Activated CD4-positive, alpha-beta T cell treated with anti-CD3 and anti-CD28 coated beads, Interleukin-2, amount 50 U/mL, for 4 hours (primary cell): ENCODE data around the gene LIN7B.
A peak's percentile ranks its signal among the peaks of the same experiment; 100 is the strongest.

ENCODE experiments used
- DNase-seq, 2 experiments: peaks; one replicate each; pipeline ENCODE4 v3.0.0-alpha.2; 2020

The LIN7B gene

DNA sequence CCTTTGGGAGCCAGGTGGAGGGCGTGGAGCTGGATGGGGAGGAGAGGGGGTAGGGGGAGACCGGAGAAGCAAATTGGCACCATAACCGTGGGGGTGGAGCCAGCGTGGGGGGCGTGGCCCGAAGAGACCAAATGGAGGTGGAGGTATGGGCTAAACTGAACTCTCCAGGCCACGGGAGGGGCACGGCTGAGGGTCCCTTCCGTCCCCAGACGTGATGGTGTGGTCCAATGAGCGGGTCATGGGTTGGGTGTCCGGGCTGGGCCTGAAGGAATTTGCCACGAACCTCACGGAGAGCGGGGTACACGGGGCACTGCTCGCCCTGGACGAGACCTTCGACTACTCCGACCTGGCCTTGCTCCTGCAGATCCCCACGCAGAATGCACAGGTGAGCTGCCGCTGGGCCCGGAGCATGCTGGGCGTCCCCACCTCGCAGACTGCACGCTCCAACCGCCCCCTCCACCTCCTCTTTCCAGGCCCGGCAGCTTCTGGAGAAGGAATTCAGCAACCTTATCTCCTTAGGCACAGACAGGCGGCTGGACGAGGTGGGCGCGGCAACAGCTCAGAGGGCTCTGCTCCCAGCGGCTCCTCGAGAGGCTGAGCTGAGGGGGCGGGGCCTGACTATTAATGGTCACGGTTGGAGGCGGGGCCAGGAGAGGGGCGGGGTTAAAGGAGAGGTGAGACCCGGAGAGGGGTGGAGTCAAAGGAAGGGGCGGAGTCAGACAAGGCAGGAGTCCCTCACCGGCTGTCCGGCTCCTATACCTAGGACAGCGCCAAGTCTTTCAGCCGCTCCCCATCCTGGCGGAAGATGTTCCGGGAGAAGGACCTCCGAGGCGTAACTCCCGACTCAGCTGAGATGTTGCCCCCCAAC, 34.8 kb downstream of the LIN7B start:
- DNase-seq = peak; percentile 74

GRCh38 chr19:49149652-49150105, 35.5 kb downstream of the LIN7B start:
- DNase-seq = no peak

- DNase-seq = peak; percentile 15 to 23
Measured at GRCh38 chr19:49150106-49150943, 36.2 kb downstream of the LIN7B start.

GRCh38 chr19:49150944-49151243, 36.7 kb downstream of the LIN7B start:
- no peak for DNase-seq

DNA sequence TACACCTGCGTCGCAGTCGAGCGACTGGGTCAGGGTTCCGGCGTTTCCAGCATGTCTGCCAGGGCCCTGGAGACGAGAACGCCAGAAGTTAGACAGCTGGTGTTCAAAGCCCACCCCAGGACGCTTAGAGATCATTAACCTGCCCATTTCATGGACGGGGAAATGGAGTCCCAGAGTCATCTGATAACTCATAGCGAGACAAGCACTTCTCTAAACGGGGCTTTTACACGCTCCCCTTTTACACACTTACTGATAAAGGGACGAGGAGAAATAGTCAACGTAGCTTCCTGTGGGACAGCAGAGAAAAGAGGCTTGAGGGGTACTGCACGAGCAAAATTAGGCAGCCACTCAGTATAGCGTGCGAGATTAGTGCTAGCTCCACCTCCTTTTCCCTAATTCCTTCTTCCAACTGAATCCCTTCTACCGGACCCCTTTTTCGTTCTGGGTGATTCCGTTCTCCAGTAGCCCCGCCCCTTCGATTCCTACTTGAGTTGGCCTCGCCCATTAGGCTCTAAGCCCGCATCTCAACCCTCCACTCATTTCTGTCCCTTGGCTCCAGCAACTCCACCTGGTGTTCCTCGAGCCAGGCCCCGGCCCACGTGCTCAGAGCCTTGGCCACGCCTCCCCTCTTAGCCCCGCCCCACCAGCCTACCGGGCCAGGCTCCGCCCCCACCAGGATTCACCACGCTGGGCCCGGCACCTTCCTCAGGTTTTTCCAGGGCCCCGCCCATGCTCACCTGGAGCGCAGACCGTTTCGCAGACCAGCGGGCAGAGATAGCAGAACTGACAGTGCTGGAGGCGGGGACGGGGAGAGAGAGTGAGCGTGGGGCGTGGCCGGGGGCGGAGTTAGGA, 37.3 kb downstream of the LIN7B start:
- DNase-seq = no peak

- DNase-seq = no peak
Measured at GRCh38 chr19:49152119-49152550, 38.0 kb downstream of the LIN7B start.

DNA sequence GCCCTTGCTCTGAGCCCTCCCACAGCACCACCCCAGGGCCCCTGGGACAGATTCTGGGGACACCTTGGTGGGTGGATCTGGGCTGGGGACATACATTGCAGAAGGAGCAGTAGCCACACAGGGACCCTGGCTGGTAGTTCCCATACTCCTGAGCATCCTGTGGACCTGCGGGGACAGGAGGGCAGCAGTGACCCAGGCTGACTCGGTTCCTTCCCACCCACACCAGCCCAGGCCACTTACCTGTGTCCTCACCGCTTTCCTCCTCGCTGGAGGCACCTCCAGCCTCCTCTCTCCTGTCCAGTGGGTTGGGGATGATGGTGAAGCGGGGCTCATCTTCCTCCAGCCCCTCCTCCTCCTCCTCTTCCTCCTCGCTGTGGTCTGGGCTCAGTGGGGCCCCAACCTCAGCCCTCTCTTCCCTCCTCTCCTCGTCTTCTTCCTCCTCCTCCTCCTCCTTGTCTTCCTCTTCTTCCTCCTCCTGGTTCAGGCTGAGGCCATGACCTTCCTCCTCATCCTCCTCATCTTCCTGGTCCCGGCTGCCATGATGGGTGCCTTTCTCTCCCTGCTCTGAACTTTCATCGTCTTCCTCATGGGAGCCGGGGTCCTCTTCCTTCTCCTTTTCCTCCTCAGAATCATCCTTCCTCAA, 39.1 kb downstream of the LIN7B start:
- no peak for DNase-seq

DNA sequence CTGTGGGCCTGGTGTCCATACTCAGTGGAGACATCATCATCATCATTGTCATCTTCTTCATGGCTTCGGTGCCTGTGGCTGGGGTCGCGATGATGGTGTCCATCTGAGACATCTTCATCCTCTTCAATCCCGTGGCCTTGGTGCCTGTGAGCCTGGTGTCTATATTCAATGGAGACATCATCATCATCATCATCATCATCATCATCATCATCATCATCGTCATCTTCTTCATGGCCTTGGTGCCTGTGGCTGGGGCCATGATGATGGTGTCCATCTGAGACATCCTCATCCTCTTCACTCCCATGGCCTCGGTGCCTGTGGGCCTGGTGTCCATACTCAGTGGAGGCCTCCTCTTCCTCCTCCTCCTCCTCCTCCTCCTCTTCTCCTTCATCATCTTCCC, 40.1 kb downstream of the LIN7B start:
- DNase-seq = no peak

DNA sequence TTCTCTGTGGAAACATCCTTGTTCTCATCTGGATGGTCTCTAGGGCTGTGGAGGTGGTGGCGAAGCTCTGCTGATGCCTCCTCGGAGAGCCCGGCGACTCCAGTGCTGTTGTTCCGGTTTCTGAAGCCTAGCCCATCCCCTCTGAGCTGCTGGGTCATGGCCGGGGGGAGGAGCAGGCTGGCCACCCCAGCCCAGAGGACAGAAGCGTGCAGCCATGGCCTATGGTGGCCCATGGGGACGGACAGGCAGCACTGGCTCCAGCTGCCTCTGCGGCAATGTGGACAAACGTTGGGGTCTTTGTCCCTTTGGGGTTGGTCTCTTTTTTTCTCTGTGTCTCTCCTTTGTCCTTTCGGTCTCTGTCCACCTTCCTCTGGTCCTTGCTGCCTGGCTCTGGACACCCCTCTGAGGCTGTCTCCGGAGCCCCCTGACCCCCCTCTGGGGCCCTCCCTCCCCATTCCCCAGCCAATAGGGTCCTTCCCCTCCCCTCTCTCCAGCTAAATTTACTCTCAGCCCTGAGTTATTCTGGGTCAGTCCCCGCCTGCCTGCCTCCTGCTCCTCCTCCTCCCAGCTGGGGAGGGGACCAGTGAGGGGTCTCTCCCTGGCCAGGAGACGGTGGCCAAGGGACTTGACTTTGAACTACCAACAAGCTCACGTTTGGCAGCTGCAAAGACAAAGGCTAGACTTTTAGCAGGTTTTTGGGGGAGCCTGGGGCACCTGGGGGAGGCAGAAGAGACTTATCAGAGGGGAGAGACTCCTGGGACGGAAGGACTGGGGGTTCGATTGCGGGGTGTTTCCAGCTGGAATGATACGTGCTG, 41.0 kb downstream of the LIN7B start, which contains the start of gene HRC:
TSS of gene HRC (minus strand) at position 392 of the 815 bp plus-strand sequence. CDS start at position 233, 159 bp downstream.
- no peak for DNase-seq

DNA sequence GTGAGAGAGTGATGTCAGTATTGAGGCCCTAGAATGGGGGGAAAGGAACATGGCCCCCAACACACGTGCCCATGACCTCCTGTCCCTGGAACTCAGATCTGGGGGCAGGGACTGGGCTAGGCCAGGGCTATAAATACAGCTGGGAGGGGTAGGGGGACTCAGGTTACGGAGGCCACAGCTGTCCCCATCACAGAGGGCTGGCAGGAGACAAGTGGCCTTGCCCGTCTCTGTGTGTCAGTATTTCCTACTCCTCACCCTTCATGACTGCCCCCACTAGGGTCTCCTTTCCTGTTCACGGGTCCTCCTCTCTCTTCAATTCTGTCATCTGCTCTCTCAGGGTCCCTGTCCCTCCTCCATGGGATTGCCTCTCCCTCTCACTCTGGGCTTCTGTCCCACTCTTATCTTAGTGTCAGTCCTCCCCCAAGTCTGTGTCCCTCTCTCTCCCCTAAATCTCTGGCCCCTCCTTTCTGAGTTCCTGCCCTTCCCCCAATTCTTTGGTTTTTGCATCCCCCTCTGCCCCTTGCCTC, 41.7 kb downstream of the LIN7B start:
- no peak for DNase-seq

DNA sequence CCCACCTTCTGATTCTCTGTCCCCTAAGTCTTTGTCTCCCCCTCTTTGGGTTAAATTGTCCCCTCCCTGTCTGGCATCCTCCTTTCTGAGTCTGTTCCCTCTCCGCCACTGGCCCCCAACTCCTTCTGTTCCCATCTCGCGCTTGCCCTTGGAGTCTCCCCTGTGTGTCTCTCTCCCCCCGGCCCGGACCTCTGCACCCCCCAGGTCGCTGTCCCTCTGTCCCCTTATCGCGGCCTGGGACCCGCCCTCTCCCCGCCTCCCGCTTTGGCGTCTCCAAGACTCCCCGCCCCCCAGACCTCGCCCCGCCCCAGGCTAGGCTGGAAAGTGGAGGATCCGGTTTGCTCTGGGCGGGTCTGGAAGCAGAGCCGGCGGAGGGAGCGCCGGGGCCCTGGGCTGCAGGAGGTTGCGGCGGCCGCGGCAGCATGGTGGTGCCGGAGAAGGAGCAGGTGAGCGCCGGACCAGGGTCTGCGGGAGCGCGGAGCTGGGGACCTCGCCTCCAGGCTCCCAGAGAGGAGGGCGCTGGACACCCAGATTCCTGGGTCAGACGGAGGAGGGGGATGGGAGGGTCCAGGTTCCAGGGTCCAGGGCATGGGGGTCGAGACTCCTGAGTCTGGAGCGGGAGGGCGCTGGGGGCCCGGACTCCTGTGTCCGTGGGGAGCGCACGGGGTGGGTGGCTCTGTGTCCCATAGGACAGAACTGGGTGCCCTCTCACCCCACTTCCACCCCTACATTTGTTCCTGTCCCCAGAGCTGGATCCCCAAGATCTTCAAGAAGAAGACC, 43.5 kb downstream of the LIN7B start, which contains the start of gene TRPM4:
TSS of gene TRPM4 (plus strand) at position 348 of the 780 bp plus-strand sequence. CDS start at position 423, 75 bp downstream.
- DNase-seq = peak in 1 of 2 experiments; percentile 16

GRCh38 chr19:49160450-49161189, 46.5 kb downstream of the LIN7B start:
- DNase-seq = no peak

DNA sequence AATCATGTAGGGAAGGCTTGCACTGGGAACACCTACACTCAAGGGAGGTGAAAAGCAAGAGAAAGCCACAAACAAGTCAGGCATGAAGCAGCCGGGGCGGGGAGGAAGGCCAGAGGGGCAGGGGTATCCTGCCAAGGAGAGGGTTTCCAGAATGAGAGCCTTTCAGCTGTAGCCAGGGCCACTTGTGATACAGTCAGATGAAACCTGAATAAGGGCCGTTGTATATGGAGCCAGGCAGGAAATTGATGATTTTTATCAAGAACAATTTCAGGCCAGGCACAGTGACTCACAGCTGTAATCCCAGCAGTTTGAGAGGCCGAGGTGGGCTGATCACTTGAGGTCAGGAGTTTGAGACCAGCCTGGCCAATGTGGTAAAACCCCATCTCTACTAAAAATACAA, 47.8 kb downstream of the LIN7B start:
- no peak for DNase-seq

DNA sequence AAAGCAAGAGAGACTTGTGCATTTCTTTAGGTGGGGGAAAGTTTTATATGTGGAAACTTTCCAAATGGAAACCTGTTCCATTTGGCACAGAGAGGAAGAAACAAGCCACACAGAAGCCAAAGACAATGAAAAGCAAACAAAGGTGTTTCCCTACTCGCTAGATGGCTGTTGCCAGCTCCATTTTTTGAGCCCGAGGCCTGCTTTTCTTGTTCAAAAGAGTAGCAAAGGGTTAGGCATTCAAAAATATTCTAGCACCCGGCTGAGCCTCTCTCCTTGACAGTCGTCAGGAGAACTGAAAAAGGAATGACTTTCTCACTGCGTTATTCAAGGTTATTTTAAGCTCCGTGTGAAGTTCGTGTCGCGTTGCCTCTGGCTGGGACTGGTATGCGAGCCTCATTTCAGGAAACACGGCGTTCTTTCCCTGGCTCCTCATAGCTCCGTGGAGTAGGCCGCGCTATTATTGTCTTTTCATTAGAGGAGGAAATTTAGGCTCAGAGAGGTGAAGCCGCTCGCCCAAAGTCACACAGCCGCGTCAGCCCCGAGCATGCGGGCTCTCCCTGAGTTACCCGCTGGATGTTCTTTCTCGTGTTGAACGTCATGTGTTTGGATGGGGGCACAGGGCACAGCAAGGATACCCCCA, 51.1 kb downstream of the LIN7B start:
- no peak for DNase-seq

GRCh38 chr19:49165865-49166301, 51.7 kb downstream of the LIN7B start:
- no peak for DNase-seq

DNA sequence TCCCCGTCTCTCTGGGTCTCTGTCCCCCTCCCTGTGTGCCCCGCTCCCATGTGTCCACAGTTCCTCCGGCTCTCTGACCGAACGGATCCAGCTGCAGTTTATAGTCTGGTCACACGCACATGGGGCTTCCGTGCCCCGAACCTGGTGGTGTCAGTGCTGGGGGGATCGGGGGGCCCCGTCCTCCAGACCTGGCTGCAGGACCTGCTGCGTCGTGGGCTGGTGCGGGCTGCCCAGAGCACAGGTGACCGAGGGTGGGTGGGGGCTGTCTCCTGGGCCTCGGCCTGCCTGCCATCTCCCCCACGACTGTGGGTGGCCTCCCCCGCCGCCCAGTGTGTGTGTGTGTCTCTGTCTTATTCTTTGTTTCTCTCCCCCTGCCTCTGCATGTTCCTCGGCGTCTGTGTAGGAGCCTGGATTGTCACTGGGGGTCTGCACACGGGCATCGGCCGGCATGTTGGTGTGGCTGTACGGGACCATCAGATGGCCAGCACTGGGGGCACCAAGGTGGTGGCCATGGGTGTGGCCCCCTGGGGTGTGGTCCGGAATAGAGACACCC, 53.8 kb downstream of the LIN7B start:
- no peak for DNase-seq
